NB4 (cell line): ENCODE data around the gene PLEKHA8.

Experiments used
- MYC ChIP-seq: IDR thresholded peaks from 2 replicates; pipeline ENCODE4 v1.6.1; 2011; ENCODE audit warnings: low read depth, low read length
- POLR2A ChIP-seq: IDR thresholded peaks from 2 replicates; pipeline ENCODE4 v1.6.1; 2011; ENCODE audit warnings: mild to moderate bottlenecking; ENCODE audit not compliant: insufficient read length; ENCODE audit errors: extremely low read depth
- TF ChIP-seq, protein P1 (sequence below): IDR thresholded peaks from one replicate; pipeline ENCODE4 v1.5.1; 2012; ENCODE audit warnings: low read depth, low read length
- TF ChIP-seq, protein P2 (sequence below): IDR thresholded peaks from 2 replicates; pipeline ENCODE4 v1.6.1; 2011; ENCODE audit warnings: low read depth, low read length

DNA sequence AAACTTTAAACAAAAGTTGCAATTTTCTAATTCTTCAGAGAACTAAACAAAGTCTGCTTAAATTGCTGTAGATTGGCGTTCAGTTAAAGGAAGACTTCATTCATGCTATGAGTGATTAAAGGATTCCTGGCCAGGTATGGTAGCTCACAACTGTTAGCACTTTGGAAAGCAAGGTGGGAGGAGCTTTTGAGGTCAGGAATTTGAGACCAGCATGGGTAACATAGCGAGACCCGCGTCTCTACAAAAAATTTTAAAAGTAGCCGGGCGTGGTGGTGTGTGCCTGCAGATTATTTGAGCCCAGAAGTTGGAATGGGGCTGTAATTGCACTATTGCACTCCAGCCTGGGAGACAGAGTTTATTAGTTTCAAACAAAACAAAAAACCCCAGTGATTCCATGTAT, 25.1 kb upstream of the PLEKHA8 start:
- no peak for TF ChIP-seq POLR2A
- TF ChIP-seq, protein P1, sequence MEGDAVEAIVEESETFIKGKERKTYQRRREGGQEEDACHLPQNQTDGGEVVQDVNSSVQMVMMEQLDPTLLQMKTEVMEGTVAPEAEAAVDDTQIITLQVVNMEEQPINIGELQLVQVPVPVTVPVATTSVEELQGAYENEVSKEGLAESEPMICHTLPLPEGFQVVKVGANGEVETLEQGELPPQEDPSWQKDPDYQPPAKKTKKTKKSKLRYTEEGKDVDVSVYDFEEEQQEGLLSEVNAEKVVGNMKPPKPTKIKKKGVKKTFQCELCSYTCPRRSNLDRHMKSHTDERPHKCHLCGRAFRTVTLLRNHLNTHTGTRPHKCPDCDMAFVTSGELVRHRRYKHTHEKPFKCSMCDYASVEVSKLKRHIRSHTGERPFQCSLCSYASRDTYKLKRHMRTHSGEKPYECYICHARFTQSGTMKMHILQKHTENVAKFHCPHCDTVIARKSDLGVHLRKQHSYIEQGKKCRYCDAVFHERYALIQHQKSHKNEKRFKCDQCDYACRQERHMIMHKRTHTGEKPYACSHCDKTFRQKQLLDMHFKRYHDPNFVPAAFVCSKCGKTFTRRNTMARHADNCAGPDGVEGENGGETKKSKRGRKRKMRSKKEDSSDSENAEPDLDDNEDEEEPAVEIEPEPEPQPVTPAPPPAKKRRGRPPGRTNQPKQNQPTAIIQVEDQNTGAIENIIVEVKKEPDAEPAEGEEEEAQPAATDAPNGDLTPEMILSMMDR: no peak
- TF ChIP-seq, protein P2, sequence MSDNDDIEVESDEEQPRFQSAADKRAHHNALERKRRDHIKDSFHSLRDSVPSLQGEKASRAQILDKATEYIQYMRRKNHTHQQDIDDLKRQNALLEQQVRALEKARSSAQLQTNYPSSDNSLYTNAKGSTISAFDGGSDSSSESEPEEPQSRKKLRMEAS: no peak
- TF ChIP-seq MYC: no peak
